Parathyroid adenoma (tissue), 2 donors: Measurements from ENCODE around the gene SDR42E2.

Source experiments
- H2AFZ ChIP-seq: fragments of 300-600 bp; sonication (generic); one replicate; pipeline ENCODE4 v1.7.0; 2017; ENCODE audit warnings: antibody characterized with exemption, mild to moderate bottlenecking
- H3K27ac ChIP-seq: fragments of 300-600 bp; sonication (generic); one replicate; pipeline ENCODE4 v1.7.0; 2017
- H3K27me3 ChIP-seq: fragments of 300-600 bp; sonication (generic); one replicate; pipeline ENCODE4 v1.7.0; 2017; ENCODE audit warnings: low read length; ENCODE audit not compliant: control insufficient read depth, insufficient read depth
- H3K36me3 ChIP-seq: fragments of 300-600 bp; sonication (generic); one replicate; pipeline ENCODE4 v1.7.0; 2017; ENCODE audit warnings: low read length; ENCODE audit not compliant: control insufficient read depth, insufficient read depth
- H3K4me1 ChIP-seq: fragments of 300-600 bp; sonication (generic); one replicate; pipeline ENCODE4 v1.7.0; 2017; ENCODE audit warnings: control low read depth
- H3K4me2 ChIP-seq: fragments of 300-600 bp; sonication (generic); one replicate; pipeline ENCODE4 v1.7.0; 2017; ENCODE audit warnings: low read length
- H3K4me3 ChIP-seq: fragments of 300-600 bp; sonication (generic); one replicate; pipeline ENCODE4 v1.7.0; 2017; ENCODE audit warnings: low read depth, low read length
- H3K79me2 ChIP-seq: fragments of 300-600 bp; sonication (generic); one replicate; pipeline ENCODE4 v1.7.0; 2017; ENCODE audit warnings: control low read depth
- H3K9ac ChIP-seq: fragments of 300-600 bp; sonication (generic); one replicate; pipeline ENCODE4 v1.7.0; 2017; ENCODE audit warnings: mild to moderate bottlenecking
- H3K9me3 ChIP-seq: fragments of 300-600 bp; sonication (generic); one replicate; pipeline ENCODE4 v1.7.0; 2017; ENCODE audit warnings: low read length; ENCODE audit not compliant: control insufficient read depth
- TF ChIP-seq, protein P1 (sequence below): fragments of 300-600 bp; sonication (generic); IDR thresholded peaks from one replicate; pipeline ENCODE4 v1.7.0; 2017; ENCODE audit warnings: antibody characterized with exemption, mild to moderate bottlenecking
- donor health status: primary hyperparathyroidism.

SDR42E2 gene

DNA sequence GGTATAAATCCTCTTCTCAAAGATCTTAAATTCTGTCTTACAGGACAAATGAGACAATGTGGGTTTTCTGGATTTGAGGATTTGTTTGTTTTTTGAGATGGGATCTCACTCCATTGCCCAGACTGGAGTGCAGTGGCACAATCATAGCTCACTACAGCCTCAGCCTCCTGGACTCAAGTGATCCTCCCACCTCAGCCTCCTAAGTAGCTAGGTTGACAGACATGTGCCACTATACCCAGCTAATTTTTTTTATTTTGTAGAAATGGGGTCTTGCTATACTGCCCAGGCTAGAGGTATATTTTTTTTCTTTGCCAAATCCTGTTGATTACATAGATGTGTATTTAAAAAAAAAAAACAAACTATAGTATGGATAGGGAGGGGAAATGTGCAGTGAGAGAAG, 31.8 kb upstream of the SDR42E2 start:
- TF ChIP-seq, protein P1, sequence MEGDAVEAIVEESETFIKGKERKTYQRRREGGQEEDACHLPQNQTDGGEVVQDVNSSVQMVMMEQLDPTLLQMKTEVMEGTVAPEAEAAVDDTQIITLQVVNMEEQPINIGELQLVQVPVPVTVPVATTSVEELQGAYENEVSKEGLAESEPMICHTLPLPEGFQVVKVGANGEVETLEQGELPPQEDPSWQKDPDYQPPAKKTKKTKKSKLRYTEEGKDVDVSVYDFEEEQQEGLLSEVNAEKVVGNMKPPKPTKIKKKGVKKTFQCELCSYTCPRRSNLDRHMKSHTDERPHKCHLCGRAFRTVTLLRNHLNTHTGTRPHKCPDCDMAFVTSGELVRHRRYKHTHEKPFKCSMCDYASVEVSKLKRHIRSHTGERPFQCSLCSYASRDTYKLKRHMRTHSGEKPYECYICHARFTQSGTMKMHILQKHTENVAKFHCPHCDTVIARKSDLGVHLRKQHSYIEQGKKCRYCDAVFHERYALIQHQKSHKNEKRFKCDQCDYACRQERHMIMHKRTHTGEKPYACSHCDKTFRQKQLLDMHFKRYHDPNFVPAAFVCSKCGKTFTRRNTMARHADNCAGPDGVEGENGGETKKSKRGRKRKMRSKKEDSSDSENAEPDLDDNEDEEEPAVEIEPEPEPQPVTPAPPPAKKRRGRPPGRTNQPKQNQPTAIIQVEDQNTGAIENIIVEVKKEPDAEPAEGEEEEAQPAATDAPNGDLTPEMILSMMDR: no peak
- Histone ChIP-seq H3K4me3 (no peak overlapping the region), H3K9ac (no peak overlapping the region), H3K4me1 (no peaks in the 10 kb centered on the region), H3K79me2 (no peaks in the 10 kb centered on the region), H3K9me3 (no peaks in the 10 kb centered on the region), H3K36me3 (no peaks in the 10 kb centered on the region), H2AFZ (no peak overlapping the region), H3K27ac (no peak overlapping the region), H3K4me2 (no peak overlapping the region), H3K27me3 (no peaks in the 10 kb centered on the region)

DNA sequence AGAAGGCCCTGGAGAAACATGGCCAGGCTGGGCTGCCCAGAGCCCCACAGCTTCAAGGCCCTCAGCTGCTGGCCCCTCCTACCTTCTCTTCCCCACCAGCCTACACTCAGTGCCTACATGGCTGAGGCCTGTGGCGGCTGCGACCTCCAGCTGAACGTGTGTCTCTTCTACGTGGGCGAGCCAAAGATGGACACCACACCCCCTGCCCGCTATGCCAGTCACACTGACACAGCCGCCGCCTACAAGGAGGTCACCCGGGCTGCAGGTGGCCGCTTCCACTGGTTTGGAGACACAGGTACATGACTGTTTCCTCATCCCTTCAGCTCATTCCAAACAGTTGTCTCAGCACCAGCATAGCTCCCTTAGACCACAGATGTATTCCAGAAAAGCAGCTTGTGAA, 29.5 kb upstream of the SDR42E2 start:
- H3K9me3 ChIP-seq: no peaks in the 10 kb centered on the region
- no peak overlapping the region for H3K4me2 ChIP-seq
- no peaks in the 10 kb centered on the region for H3K36me3 ChIP-seq
- no peak overlapping the region for H3K9ac ChIP-seq
- H3K27me3 ChIP-seq: no peaks in the 10 kb centered on the region
- H3K4me1 ChIP-seq: no peaks in the 10 kb centered on the region
- no peaks in the 10 kb centered on the region for H3K79me2 ChIP-seq
- TF ChIP-seq, protein P1: no peak
- H3K27ac ChIP-seq: no peak overlapping the region
- no peak overlapping the region for H3K4me3 ChIP-seq
- no peak overlapping the region for H2AFZ ChIP-seq

DNA sequence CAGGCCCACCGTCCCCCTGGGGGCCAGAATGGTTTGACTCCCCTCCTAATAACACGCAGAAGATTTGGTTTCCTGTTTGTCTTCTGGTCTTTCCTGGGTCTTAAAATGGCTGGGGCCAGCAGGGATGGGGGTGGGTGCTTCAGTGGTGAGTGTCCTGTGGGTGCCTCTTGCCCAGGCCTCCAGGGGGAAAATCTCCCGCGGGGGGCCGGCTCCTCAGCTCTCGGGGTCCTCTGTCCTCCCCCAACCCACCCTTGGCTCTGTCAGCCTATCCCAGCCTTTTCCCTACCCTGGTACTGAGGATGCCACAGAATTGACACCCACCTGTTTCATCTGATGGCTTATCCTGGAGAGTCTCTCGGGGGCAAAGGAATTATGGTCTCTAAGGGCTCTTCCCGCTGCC, 23.8 kb upstream of the SDR42E2 start:
- H3K4me1 ChIP-seq: no peaks in the 10 kb centered on the region
- H3K4me2 ChIP-seq: no peak overlapping the region
- no peak overlapping the region for H3K9ac ChIP-seq
- H3K4me3 ChIP-seq: no peak overlapping the region
- no peaks in the 10 kb centered on the region for H3K27me3 ChIP-seq
- no peak overlapping the region for H2AFZ ChIP-seq
- H3K36me3 ChIP-seq: no peaks in the 10 kb centered on the region
- TF ChIP-seq, protein P1: no peak
- no peaks in the 10 kb centered on the region for H3K9me3 ChIP-seq
- H3K79me2 ChIP-seq: no peaks in the 10 kb centered on the region
- no peak overlapping the region for H3K27ac ChIP-seq

DNA sequence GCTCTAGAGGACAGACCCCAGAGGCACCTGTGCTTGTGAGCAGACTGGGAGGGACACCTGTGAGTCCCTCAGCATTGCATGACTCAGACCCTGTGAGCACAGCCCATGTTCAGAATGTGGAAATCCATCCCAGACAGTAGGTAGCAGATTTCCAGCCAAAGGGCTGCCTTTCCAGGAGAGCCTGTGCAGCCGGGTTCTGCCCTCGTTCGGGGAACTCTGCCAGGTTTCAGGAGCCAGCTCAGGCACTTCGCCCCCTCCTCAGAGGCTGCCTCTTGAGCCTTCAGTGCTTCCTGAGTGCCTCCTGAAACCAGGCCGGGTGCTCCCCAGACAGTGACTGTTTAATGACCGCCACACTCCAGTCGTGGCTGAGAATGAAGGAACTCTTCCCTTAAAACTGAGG, 23.3 kb upstream of the SDR42E2 start:
- H3K4me1 ChIP-seq: no peaks in the 10 kb centered on the region
- no peak overlapping the region for H2AFZ ChIP-seq
- H3K27me3 ChIP-seq: no peaks in the 10 kb centered on the region
- no peak overlapping the region for H3K27ac ChIP-seq
- no peaks in the 10 kb centered on the region for H3K9me3 ChIP-seq
- H3K9ac ChIP-seq: no peak overlapping the region
- no peaks in the 10 kb centered on the region for H3K79me2 ChIP-seq
- TF ChIP-seq, protein P1: no peak
- no peak overlapping the region for H3K4me2 ChIP-seq
- H3K36me3 ChIP-seq: no peaks in the 10 kb centered on the region
- H3K4me3 ChIP-seq: no peak overlapping the region

DNA sequence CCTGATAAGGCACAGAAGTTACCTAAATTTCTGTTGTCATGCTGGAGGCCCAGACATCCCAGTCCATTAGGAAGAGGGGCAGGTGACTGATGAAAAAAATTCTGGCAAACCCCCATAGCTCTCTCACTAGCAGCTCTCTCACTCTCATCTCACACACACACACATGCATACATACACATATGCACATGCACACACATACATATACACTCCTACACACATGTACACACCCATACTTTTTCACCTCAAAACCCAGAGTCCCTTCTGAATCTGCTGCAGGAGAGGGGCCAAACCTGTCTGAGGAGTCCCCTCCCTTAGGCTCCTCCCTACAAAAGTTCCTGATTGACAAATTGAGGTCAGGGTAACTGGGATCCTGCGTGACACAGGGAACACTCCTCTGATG, 22.6 kb upstream of the SDR42E2 start:
- Histone ChIP-seq H3K27ac (no peak overlapping the region), H3K79me2 (no peaks in the 10 kb centered on the region), H3K4me2 (no peak overlapping the region), H2AFZ (no peak overlapping the region), H3K4me3 (no peak overlapping the region), H3K36me3 (no peaks in the 10 kb centered on the region), H3K27me3 (no peaks in the 10 kb centered on the region), H3K9ac (no peak overlapping the region), H3K9me3 (no peaks in the 10 kb centered on the region), H3K4me1 (no peaks in the 10 kb centered on the region)
- TF ChIP-seq, protein P1: no peak
